Suprapubic skin (tissue), 4 donors: ENCODE measurements around the gene SLC25A47. TPM values are rescaled to one million over a fixed set of nuclear protein-coding genes. Genes with fewer than 3 reads are reported as not detected.

Experiments used
- DNase-seq, 2 donors: peaks; one replicate each; pipeline ENCODE4 v3.0.0-alpha.2; 2019; ENCODE audit warnings: low spot score in 2 of 2
- H3K27ac ChIP-seq: fragments of 200-600 bp; sonication (generic); one replicate; pipeline ENCODE4 v1.5.1; 2019
- H3K27me3 ChIP-seq: fragments of 200-600 bp; sonication (generic); one replicate; pipeline ENCODE4 v1.5.1; 2019
- H3K36me3 ChIP-seq: fragments of 200-600 bp; sonication (generic); one replicate; pipeline ENCODE4 v1.5.1; 2019
- H3K4me1 ChIP-seq: fragments of 200-600 bp; sonication (generic); one replicate; pipeline ENCODE4 v1.5.1; 2019
- H3K4me3 ChIP-seq: fragments of 200-600 bp; sonication (generic); one replicate; pipeline ENCODE4 v1.5.1; 2019; ENCODE audit warnings: mild to moderate bottlenecking
- H3K9me3 ChIP-seq: fragments of 200-600 bp; sonication (generic); one replicate; pipeline ENCODE4 v1.5.1; 2019
- CTCF ChIP-seq, 2 donors: fragments of 200-600 bp in 1 of 2; fragments of 450-650 bp in 1 of 2; sonication (generic) in 1 of 2; IDR thresholded peaks; one replicate each; pipeline ENCODE4 v1.5.1; 2016 to 2019; ENCODE audit warnings: antibody characterized with exemption in 2 of 2, mild to moderate bottlenecking in 1 of 2, moderate library complexity in 1 of 2
- EP300 ChIP-seq: sonication (generic); formaldehyde crosslinking; IDR thresholded peaks from one replicate; pipeline ENCODE4 v1.6.1; 2017; ENCODE audit warnings: antibody characterized with exemption
- POLR2A ChIP-seq, 2 donors: fragments of 450-650 bp; IDR thresholded peaks; one replicate each; pipeline ENCODE4 v1.6.1; 2017; ENCODE audit warnings: antibody characterized with exemption in 2 of 2, mild to moderate bottlenecking in 2 of 2, moderate library complexity in 2 of 2
- POLR2AphosphoS5 ChIP-seq, 3 donors: sonication (generic); formaldehyde crosslinking; IDR thresholded peaks; one replicate each; pipeline ENCODE4 v1.6.1; 2017; ENCODE audit warnings: antibody characterized with exemption in 3 of 3
- WGBS: methylation state at CpG from one replicate; pipeline ENCODE4 v1.1.5; 2018; 5-methylcytosine and 5-hydroxymethylcytosine counted together
- total RNA-seq, 4 donors: library from RNA; depleted of rRNA; stranded (reverse); fragments of >200 nt; gene quantifications; one replicate each; pipeline ENCODE4 v1.1.0, GENCODE V29; 2016

Gene SLC25A47
- total RNA-seq, 4 donors from 2014 or later: 0.30 to 1.4 TPM; not detected in 2

- Histone ChIP-seq H3K27me3 (no peaks in the 10 kb centered on the region), H3K4me1 (no peaks in the 10 kb centered on the region), H3K9me3 (no peaks in the 10 kb centered on the region), H3K4me3 (no peak overlapping the region), H3K36me3 (no peaks in the 10 kb centered on the region), H3K27ac (no peak overlapping the region)
- WGBS: 95% methylated on average over 17 of the region's 24 CpGs
- no peak for DNase-seq
- TF ChIP-seq CTCF (IDR thresholded peaks at IDR 0.05) (no peak), EP300 (no peak), POLR2A (IDR thresholded peaks at IDR 0.05) (no peak), POLR2AphosphoS5 (IDR thresholded peaks at IDR 0.05) (no peak)
These were observed 4.0 kb downstream of the SLC25A47 start for GRCh38 chr14:100327128-100327527.

GRCh38 chr14:100328495-100329163, 5.5 kb downstream of the SLC25A47 start:
- no peak overlapping the region for H3K27ac ChIP-seq
- TF ChIP-seq POLR2A (IDR thresholded peaks at IDR 0.05) (no peak), POLR2AphosphoS5 (IDR thresholded peaks at IDR 0.05) (no peak), EP300 (no peak), CTCF (IDR thresholded peaks at IDR 0.05) (no peak)

GRCh38 chr14:100329233-100330006, 6.3 kb downstream of the SLC25A47 start:
- Histone ChIP-seq H3K4me1 (no peaks in the 10 kb centered on the region), H3K9me3 (no peaks in the 10 kb centered on the region), H3K27me3 (no peaks in the 10 kb centered on the region), H3K27ac (no peak overlapping the region), H3K36me3 (peaks cover under 1% of the 10 kb centered on the region), H3K4me3 (no peak overlapping the region)
- no peak for TF ChIP-seq POLR2A (IDR thresholded peaks at IDR 0.05)
- no peak for TF ChIP-seq POLR2AphosphoS5 (IDR thresholded peaks at IDR 0.05)
- TF ChIP-seq CTCF (IDR thresholded peaks at IDR 0.05): no peak
- TF ChIP-seq EP300: no peak
- DNase-seq: no peak
- WGBS: 93% methylated on average over 5 of the region's 36 CpGs

More at GRCh38 chr14:100328495-100329163, 5.5 kb downstream of the SLC25A47 start:
- DNase-seq: no peak
- Histone ChIP-seq H3K36me3 (no peaks in the 10 kb centered on the region), H3K4me1 (no peaks in the 10 kb centered on the region), H3K9me3 (no peaks in the 10 kb centered on the region), H3K4me3 (no peak overlapping the region), H3K27me3 (no peaks in the 10 kb centered on the region)
- WGBS: 97% methylated on average over 13 of the region's 32 CpGs

- no peaks in the 10 kb centered on the region for H3K9me3 ChIP-seq
- WGBS: no CpG with 5 or more reads among the region's 11 CpGs
- no peak for DNase-seq
- H3K27me3 ChIP-seq: no peaks in the 10 kb centered on the region
- no peak overlapping the region for H3K27ac ChIP-seq
- peaks cover 6% of the 10 kb centered on the region for H3K36me3 ChIP-seq
- no peak overlapping the region for H3K4me3 ChIP-seq
- no peak for TF ChIP-seq CTCF (IDR thresholded peaks at IDR 0.05)
- no peak for TF ChIP-seq EP300
- no peak for TF ChIP-seq POLR2AphosphoS5 (IDR thresholded peaks at IDR 0.05)
- no peak for TF ChIP-seq POLR2A (IDR thresholded peaks at IDR 0.05)
- no peaks in the 10 kb centered on the region for H3K4me1 ChIP-seq
These were observed 6.8 kb downstream of the SLC25A47 start for GRCh38 chr14:100330007-100330344.

- TF ChIP-seq CTCF (IDR thresholded peaks at IDR 0.05) (no peak), POLR2A (IDR thresholded peaks at IDR 0.05) (no peak), EP300 (no peak), POLR2AphosphoS5 (IDR thresholded peaks at IDR 0.05) (no peak)
- Histone ChIP-seq H3K36me3 (peaks cover 9% of the 10 kb centered on the region), H3K4me1 (no peaks in the 10 kb centered on the region), H3K4me3 (no peak overlapping the region), H3K27me3 (no peaks in the 10 kb centered on the region), H3K9me3 (no peaks in the 10 kb centered on the region), H3K27ac (no peak overlapping the region)
- DNase-seq: no peak
- WGBS: 100% methylated on average over 5 of the region's 13 CpGs
These were observed 7.3 kb downstream of the SLC25A47 start for GRCh38 chr14:100330388-100330931.
